Measurements from ENCODE around the gene IL26.
"Not testable (repeated sequence)": the region's sequence is repeated elsewhere in the genome, so short reads cannot be mapped to it uniquely, and the experiment has no call there.

Gene IL26

GRCh38 chr12:68239309-68239982 is 13.8 kb upstream of the IL26 start:
- DNase-seq = no peak

GRCh38 chr12:68237619-68238018 is 12.0 kb upstream of the IL26 start:
- no peak for DNase-seq

- no peak for DNase-seq
Measured at GRCh38 chr12:68237078-68237477, 11.5 kb upstream of the IL26 start.

- peak; percentile 38 to 44 for DNase-seq
Measured at GRCh38 chr12:68236421-68237059, 10.9 kb upstream of the IL26 start.

- no peak for DNase-seq
Measured at GRCh38 chr12:68235576-68235975, 10.0 kb upstream of the IL26 start.

- no peak for DNase-seq
Measured at GRCh38 chr12:68234140-68234539, 8.5 kb upstream of the IL26 start.

- no peak for DNase-seq
Measured at GRCh38 chr12:68233498-68233897, 7.9 kb upstream of the IL26 start.

GRCh38 chr12:68231691-68232090 is 6.1 kb upstream of the IL26 start:
- no peak for DNase-seq

GRCh38 chr12:68231229-68231628 is 5.6 kb upstream of the IL26 start:
- DNase-seq = no peak

- no peak for DNase-seq
Measured at GRCh38 chr12:68229956-68230355, 4.3 kb upstream of the IL26 start.

GRCh38 chr12:68227356-68227755 is 1.7 kb upstream of the IL26 start:
- DNase-seq = no peak

GRCh38 chr12:68224613-68225285 is 861 bp downstream of the IL26 start:
- no peak for DNase-seq

- peak; percentile 70 to 75 for DNase-seq
Measured at GRCh38 chr12:68223067-68223747, 2.4 kb downstream of the IL26 start.

GRCh38 chr12:68222326-68222725 is 3.3 kb downstream of the IL26 start:
- DNase-seq = no peak

- no peak for DNase-seq
Measured at GRCh38 chr12:68221497-68221896, 4.1 kb downstream of the IL26 start.

GRCh38 chr12:68210875-68211274 is 14.7 kb downstream of the IL26 start:
- no peak for DNase-seq

GRCh38 chr12:68209048-68209728 is 16.4 kb downstream of the IL26 start:
- not testable (repeated sequence) for DNase-seq

GRCh38 chr12:68207276-68207675 is 18.3 kb downstream of the IL26 start:
- DNase-seq = no peak

GRCh38 chr12:68206446-68206845 is 19.2 kb downstream of the IL26 start:
- no peak for DNase-seq

- no peak for DNase-seq
Measured at GRCh38 chr12:68203460-68203875, 22.1 kb downstream of the IL26 start.

- no peak for DNase-seq
Measured at GRCh38 chr12:68200854-68201253, 24.8 kb downstream of the IL26 start.

GRCh38 chr12:68199127-68199526 is 26.5 kb downstream of the IL26 start:
- DNase-seq = no peak

GRCh38 chr12:68198507-68199086 is 27.0 kb downstream of the IL26 start:
- DNase-seq = no peak

Data from activated CD4-positive, alpha-beta T cell treated with anti-CD3 and anti-CD28 coated beads for 4 hours (primary cell).